ENCODE results near the gene ARL3.
A peak's percentile ranks its signal among the peaks of the same experiment; 100 is the strongest.
"Not testable (repeated sequence)": the region's sequence is repeated elsewhere in the genome, so short reads cannot be mapped to it uniquely, and the experiment has no call there.

ARL3 gene
- 1.5 reads per million for total RNA-seq

- peak; percentile 88 for DNase-seq
These were observed at the start of gene ARL3 for GRCh38 chr10:102713814-102714620. Gene ARL3 (minus strand): TSS chr10:102714397. CDS start chr10:102714275, 122 bp downstream.

GRCh38 chr10:102763037-102763607 is 48.9 kb upstream of the ARL3 start:
- no peak for DNase-seq

GRCh38 chr10:102762401-102763015 is 48.3 kb upstream of the ARL3 start:
- DNase-seq: no peak

GRCh38 chr10:102761981-102762380 is 47.8 kb upstream of the ARL3 start:
- DNase-seq: no peak

- no peak for DNase-seq
These were observed 45.5 kb upstream of the ARL3 start for GRCh38 chr10:102759497-102760210.

GRCh38 chr10:102758933-102759262 is 44.7 kb upstream of the ARL3 start:
- not testable (repeated sequence) for DNase-seq

GRCh38 chr10:102758240-102758932 is 44.2 kb upstream of the ARL3 start:
- no peak for DNase-seq

GRCh38 chr10:102757323-102757722 is 43.1 kb upstream of the ARL3 start:
- no peak for DNase-seq

- no peak for DNase-seq
These were observed 39.5 kb upstream of the ARL3 start for GRCh38 chr10:102753718-102754117.

- DNase-seq: no peak
These were observed 38.9 kb upstream of the ARL3 start for GRCh38 chr10:102752934-102753664.

GRCh38 chr10:102752266-102752930 is 38.2 kb upstream of the ARL3 start:
- no peak for DNase-seq

GRCh38 chr10:102745157-102745556 is 31.0 kb upstream of the ARL3 start:
- DNase-seq: no peak

GRCh38 chr10:102744374-102745051 is 30.3 kb upstream of the ARL3 start:
- no peak for DNase-seq

- peak; percentile 93 for DNase-seq
These were observed 29.6 kb upstream of the ARL3 start, which contains the start of gene WBP1L for GRCh38 chr10:102743588-102744373. Gene WBP1L (plus strand): TSS chr10:102743948. CDS start chr10:102744054, 106 bp downstream.

- no peak for DNase-seq
These were observed 28.9 kb upstream of the ARL3 start for GRCh38 chr10:102743078-102743587.

GRCh38 chr10:102742313-102742712 is 28.1 kb upstream of the ARL3 start:
- DNase-seq: not testable (repeated sequence)

- no peak for DNase-seq
These were observed 27.6 kb upstream of the ARL3 start for GRCh38 chr10:102741726-102742237.

GRCh38 chr10:102740229-102740628 is 26.0 kb upstream of the ARL3 start:
- no peak for DNase-seq

GRCh38 chr10:102738692-102739121 is 24.5 kb upstream of the ARL3 start:
- no peak for DNase-seq
